GM19463 (cell line): ENCODE results near the gene MDGA2.
"Not testable (repeated sequence)": the region's sequence is repeated elsewhere in the genome, so short reads cannot be mapped to it uniquely, and the experiment has no call there.

ENCODE experiments used
- ATAC-seq: cut with Tn5 transposase; IDR thresholded peaks from one replicate; pipeline ENCODE4 v1.9.1; 2021; ENCODE audit warnings: mild to moderate bottlenecking, moderate library complexity; ENCODE audit not compliant: unreplicated experiment

MDGA2 gene

DNA sequence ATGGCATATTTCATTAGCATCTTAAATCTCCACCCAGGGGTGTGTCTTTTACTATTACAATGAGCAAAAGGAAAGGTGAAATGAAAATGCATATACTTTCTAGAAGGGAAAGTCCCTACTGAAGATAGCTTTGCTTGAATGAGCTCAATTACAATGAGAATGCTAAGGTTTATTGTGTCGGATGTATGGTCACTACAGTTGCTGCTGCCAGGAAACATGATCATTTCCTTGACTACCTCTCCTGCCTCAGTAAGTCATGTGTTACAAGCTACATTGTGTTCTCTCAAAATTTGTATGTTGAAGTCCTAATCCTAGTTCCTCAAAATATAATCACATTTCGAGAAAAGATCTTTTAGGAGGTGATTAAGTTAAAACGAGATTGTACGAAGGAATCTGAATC lies 322.2 kb downstream of the MDGA2 start:
- ATAC-seq, result no peak

DNA sequence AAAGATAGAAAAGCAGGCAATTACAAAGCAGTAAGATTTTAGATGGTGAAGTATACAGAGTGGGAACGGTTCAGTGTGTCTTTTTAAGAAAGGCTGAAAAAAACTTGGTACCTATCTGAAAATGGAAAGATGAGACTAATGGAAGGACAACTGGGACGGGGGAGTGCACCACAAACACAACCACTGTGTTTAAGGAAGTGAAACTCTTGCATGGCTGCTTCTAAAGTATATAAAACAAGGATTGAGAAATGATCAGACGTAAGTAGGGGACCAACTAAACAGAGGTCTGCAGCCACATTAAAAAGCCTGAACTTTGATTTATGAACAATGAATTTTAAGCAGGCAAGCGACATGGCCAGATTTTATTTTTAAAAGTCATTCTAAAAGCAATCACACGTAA lies 328.6 kb downstream of the MDGA2 start:
- ATAC-seq, result no peak

DNA sequence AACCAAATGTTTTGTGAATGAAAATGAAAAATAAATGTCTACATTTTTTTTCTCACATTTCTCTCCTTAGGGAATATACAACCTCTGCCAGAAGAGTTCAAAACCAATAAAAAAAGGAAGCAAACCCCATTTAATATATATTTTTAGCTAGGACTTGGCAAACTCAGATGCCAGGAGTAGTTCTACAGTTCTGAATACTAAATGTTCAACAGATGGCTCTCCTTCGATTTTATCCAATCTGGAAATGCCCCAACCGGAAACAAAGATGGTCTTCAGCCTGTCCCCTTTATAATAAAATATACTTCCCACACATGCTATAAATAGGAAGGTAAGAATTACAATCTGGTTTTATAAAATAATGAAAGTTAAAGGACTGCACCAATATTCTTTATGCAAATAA lies 330.4 kb downstream of the MDGA2 start:
- no peak for ATAC-seq

DNA sequence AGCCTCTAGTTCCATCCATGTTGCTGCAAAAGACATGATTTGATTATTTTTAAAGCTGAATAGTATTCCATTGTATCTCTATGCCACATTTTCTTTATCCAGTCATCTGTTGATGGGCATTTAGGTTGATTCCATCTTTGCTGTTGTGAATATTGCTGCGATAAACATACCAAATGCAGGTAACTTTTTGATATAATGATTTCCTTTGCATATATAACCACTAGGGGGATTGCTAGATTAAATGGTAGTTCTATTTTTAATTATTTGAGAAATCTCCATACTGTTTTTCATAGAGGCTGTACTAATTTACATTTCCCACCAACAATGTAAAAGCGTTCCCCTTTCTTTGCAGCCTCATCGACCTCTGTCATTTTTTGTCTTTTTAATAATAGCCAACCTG lies 342.5 kb downstream of the MDGA2 start:
- ATAC-seq, result no peak

DNA sequence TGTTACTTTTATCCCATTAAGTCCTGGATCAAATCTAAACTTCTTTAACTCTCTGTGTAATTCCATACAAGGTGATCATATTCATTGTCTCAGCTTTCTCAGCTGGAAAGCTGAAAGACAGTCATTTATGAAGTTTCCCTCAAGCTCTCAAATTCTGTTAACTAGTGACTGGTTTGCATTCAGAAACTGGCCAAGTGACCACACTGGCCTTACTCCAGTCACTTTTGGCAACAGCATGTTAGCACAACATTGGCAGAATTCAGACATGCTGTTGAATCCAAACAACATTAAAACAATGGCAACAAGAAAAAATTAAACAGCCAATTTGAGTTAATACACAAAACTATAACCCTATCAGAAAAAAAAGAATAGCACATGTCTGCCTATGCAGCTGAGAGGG lies 343.3 kb downstream of the MDGA2 start:
- ATAC-seq, result no peak

DNA sequence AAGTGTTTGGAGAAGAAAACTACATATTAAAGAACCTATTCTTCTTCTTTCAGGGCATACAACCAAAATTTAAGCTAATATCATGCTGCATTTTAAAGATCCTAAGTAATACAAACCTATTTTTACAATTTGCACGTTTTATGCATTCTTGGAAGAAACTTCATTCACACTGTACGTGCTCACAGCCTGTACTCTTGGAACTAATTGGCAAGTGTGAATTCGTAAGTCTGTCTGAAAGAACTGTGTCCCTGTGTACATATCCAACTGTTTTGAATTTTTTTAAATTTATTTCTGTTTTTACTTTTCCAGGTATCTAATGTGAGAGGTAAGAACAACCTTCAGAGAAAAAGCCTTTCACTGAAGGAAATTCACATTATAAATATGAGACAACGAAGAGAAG lies 347.0 kb downstream of the MDGA2 start:
- ATAC-seq, result no peak

DNA sequence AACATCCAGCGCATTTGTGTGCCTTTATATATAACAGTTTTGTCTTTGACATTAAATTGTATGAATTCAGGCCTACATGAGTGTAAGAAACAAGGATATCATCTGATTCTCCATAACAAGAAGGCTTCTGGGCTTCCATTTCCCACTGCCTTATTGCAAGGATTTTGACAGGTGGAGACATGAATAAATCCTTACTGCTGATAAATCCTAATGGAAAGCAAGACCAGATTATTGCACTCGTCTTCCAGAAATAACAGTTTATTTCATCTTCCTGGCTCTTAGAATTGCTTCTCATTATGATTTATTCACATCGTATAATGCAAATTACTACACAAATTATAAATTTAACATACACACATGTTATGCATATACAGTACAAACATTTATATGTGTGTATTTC lies 348.1 kb downstream of the MDGA2 start:
- no peak for ATAC-seq

DNA sequence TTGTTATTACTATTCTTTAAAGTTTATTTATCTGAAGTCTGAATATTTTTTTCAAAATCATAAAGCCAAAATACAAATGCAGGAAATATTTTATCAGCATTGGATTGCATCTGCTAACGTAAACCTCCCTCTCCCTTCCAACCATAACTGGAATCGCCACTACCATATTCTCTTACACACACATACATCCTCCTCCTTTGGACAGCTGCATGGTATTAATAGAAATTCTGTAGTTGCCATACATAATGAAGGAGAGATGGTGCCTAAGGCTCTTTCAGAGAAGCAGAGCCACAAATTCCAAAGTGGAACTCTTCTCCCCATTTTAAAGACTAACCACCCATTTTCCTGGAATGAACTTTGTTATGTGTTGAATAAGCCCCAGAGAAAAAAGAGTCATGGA lies 352.7 kb downstream of the MDGA2 start:
- no peak for ATAC-seq

DNA sequence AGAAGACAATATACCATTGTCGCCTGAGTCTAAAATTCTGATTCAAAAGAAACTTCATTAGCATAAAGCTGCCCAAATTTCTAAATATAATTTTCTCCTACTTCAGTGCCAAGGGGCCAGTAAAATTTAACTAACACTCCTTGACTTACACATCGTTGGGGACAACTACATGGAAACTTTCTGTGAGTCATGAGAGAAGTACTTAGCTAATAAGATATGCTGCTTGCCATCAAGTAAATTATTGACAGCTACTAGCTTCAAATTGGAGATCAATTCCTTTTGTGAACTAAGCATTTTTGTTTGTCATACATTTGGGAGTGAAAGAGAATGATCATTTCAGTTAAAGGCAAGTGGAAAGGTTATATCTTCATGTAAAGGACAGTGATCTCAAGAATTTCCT lies 373.3 kb downstream of the MDGA2 start:
- no peak for ATAC-seq

DNA sequence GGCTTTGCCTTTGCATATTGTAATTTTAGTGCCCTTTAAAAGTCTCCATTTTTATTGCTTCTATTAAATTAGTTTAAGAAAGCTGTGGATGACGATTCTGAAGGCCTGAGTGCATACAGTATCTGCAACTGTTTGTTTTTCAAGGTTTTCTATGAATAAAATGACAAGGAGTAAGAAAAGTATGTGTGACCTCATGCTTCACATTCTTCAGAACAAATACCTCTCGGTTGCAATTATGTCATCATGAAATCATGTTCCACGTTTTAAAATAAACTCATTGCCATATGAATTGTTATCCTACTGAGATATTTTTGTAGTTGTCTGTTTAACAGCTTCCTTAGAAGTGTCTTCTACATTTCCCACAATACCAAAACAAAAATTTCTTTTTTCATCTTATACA lies 374.6 kb downstream of the MDGA2 start:
- ATAC-seq, result no peak

DNA sequence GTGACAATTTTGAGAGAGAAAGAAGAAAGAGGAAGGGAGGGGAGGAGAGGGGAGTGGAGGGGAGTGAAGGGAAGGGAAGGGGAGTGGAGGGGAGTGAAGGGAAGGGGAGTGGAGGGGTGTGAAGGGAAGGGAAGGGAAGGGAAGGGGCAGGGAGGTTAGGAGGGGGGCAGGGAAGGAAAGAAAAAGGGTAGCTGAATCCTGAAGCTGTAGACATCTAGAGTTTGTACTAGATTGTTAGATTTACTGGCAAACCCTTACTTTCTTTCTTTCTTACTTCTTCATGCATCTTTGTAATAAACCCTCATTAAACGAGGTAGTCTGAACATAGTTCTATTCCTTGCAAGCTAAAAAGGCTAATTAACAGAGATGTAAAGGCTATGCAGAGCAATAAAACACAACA lies 378.0 kb downstream of the MDGA2 start:
- ATAC-seq, result no peak

DNA sequence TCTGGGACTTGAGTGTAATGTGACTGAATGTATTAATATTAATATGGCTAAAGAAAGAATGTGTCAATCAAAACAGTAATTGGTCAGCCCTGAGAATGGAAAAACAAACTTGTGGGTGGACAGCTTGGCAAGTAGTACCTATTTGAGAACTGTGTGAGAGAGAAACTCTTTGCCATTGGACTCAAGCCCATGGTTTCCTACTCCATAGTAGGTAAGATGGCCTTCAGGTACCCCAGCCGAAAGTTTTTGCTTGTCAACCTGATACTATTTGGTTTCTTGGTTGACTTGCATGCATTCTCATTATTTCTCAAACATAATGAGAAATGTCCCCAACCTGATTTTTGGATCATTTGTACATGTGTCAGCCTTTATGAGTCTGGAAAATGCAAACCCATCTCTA lies 391.1 kb downstream of the MDGA2 start:
- ATAC-seq, result no peak

DNA sequence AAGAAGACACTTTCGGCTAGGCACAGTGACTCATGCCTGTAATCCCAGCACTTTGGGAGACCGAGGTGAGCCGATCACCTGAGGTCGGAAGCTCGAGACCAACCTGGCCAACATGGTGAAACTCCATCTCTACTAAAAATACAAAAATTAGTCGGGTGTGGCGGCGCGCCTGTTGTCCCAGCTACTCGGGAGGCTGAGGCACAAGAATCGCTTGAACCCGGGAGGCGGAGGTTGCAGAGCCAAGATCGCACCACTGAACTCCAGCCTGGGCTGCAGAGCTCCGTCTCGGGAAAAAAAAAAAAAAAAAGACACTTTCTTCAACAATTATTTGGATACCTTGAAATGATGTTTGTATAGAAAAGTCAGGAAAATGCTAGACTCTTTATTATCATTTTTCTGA lies 393.6 kb downstream of the MDGA2 start:
- ATAC-seq, result not testable (repeated sequence)

DNA sequence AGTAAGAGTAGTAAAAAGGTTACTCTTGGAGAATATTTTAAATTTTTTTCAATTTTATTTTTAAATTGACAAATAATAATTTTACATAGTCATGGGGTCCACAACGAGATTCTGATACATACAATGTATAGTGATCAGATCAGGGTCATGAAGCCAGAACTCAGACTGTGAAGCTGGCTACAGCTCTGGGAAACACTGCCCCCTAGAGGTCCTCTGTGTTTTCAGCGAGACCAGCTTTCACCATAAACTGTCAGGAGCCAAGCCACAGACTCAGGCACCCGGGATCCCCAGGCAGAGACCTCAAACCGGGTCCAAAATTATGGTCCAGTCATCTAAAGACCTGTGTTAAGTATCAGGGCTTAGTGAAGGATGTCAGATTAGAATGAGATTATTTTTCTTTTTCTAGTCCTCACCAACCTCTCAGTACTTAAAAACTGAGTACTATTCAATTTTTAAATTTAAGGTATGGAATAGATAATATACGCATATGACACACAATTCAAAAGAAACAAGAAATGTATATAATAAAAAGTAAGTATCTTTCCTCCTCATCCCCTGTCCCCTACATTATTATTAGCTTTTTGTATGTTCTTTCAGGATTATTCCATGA lies 397.1 kb downstream of the MDGA2 start:
- ATAC-seq, result peak; percentile 95

DNA sequence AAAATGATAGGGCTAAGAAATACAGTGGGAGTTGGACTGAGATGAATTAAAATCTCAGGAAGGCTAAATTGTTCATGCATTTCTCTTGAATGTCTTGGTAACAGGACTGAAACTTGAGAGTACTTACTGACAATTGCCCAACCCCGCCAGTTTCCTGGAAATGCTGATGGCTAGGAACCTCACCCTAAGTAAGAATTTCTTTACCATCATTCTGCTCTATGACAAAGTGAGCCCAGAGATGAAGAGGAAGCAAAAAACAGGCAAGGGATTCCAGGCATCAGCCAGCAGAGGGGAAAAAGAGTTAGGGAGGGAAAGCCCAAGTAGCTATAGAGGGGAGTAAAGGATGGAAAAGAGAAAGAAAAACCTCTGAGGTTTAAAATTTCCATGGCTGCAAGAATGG lies 397.7 kb downstream of the MDGA2 start:
- no peak for ATAC-seq

DNA sequence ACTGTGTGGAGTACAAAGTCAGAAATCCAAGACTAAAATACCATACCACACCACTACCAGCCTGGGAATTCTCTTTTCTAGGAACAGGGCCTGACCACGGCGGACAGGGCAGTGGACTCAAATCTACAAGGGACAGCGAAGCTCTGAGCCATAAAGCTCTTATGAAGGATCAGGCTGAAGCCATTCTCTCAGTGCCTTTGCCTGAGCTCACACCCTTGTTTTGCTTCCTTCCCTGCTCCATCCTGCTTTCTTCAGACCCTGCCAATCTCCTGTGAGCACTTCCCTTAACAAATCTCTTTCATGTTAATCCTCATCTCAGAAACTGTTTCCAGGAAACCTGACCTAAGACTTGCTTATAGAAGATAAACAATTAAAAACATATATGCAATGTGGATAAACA lies 398.5 kb downstream of the MDGA2 start:
- no peak for ATAC-seq

DNA sequence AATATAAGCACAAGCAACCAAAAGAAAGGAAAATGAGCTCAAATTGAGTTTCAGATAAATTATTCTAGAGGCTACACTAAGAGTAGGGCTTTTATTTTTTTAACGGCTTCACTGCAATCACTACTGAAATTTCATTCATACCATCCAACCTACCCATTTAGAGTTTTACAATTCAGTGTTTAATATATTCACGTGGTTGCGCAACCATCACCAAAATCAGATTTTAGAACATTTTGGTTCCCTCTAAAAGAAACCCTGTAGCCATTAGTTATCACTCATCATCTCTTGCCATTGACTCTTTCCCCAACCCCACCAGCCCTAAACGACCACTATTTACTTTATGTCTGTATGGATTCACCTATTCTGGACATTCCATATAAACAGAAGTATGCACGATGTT lies 401.5 kb downstream of the MDGA2 start:
- no peak for ATAC-seq

DNA sequence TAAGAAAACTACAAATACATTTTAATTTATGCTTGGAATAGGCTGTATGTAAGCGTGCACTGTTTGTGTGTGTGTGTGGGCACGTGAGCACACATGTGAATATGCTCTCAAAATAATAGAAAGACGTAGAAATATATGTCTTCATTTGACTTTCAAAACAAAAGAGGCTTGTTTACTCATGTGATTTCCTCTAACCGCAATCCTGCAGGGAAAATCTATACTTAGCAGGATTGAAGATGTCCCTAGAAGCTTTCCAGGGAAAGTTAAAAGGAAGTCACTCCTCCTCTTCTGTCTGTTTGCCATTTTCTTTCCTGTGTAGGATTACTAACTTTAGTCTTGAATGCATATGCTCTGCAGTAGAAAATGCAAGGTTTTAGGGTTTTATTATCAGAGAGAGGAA lies 404.7 kb downstream of the MDGA2 start:
- ATAC-seq, result no peak

DNA sequence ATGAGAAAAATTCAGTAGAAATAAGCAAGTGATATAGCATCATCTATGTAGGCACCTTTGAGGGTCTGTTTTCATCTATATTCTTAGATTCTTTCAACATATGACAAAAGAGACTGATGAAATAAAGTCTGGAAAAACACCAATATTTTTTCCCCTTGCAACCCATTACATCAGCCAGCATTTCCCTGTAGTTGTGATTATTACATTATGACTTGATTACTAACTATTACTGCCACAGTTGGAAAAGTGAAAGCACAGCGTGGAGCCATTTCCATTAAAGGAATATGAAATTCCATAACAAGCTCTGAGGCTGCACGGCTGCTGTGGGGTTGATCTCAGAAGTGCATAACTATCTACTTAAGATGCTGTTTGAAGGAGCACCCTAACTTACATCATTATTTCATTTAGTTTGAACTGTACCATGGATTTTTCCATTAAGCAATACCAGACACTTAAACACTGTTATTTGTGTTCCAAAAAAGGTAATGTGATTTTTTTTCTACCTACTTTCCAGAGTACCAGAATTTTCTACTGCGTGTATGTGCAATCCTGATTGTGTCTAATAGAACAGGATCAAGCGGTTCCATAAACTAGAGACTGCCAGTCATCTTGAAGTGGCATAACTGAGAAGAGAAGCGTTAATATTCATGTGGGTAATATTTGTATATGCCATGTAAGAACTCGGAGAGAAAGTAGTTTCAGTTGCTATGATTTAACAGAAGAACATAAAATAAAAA lies 405.5 kb downstream of the MDGA2 start:
- ATAC-seq, result no peak

DNA sequence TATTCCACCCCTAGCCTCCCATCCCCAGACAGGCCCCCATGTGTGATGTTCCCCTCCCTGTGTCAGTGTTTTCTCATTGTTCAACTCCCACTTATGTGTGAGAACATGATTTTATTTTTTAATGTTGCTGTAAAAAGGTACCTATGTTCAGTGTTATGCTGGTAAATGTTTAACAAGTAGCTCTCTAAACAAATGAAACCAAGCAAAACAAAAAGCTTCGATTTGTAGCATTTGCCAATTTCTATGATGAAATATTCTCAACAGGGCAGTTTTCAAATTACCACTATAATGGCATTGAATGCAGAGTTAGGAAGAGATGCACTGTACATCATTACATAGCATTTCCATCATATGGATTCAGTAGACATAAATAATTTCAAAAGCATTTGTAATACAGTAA lies 410.6 kb downstream of the MDGA2 start:
- no peak for ATAC-seq

DNA sequence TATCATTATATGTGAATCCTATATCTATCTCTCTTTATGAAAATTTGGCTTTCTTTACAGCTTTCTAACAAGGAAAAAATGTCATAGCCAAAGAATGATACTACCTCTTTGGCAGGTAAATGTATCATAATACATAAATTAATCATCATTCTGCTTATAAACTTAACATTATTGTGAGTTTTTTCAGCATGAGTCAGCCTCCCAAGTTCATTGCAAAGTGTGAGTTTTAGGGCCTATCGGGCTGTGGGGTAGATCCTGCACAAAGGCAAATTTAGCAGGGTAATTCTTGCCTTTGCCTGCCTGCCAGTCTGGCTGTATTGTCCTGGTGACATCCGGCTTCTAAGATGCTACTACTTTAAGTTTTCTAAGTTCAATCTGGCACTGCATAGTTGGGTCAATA lies 412.6 kb downstream of the MDGA2 start:
- no peak for ATAC-seq

DNA sequence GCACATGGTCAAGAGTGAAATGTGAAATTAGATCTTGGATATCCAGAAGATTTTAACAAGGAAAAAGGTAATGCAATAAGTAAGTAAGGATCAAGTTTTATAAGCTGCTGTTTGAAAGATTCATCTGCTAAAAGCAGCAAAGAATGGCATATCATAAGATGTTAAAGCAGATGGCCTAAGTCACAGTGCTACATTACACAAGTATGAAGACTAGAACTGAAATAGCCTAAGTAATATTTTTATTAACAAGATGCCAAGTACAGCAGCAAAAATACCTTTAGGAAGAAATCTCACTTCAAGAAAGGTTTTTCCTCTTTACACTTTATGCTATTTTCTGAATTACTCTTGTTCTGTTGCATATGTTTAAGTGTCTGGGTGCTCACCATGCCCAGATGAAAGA lies 414.1 kb downstream of the MDGA2 start:
- ATAC-seq, result no peak

DNA sequence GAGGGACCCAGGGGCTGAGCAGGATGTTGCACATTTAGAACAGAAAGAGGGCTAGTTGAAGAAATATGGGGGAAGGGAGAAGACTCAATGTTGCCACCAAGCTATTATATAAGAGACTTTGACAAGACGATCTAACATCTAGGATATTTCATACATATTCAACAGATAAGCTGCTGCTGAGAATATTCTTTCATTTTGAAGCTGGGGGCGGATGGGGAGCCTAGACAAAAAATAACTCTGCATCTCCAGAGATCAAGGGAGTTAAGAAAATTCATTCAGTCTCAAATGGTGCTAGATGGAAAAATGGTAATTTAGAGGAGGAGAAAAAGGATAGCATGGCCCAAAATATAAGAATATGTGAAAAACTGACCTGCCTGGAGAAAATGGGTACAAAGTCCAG lies 415.6 kb downstream of the MDGA2 start:
- no peak for ATAC-seq
